Fibroblast of villous mesenchyme (primary cell): ENCODE results near the gene NFASC. TPM values are rescaled to one million over a fixed set of nuclear protein-coding genes. Genes with fewer than 3 reads are reported as not detected.

ENCODE experiments used
- DNase-seq: peaks from one replicate; pipeline ENCODE4 v3.0.0-alpha.2; 2010; ENCODE audit warnings: low read depth
- H3K4me3 ChIP-seq: 2 replicates; pipeline ENCODE4 v1.5.1; 2011; ENCODE audit warnings: low read depth, mild to moderate bottlenecking, low read length
- CTCF ChIP-seq: IDR thresholded peaks from 2 replicates; pipeline ENCODE4 v1.5.1; 2012; ENCODE audit warnings: low read depth, mild to moderate bottlenecking, low read length; ENCODE audit not compliant: insufficient read depth
- total RNA-seq: library from RNA; depleted of rRNA; stranded (reverse); fragments of >200 nt; gene quantifications from 2 replicates; pipeline ENCODE4 v1.2.3, GENCODE V29; 2012

The NFASC gene
- total RNA-seq, 1 donor = 1.7 TPM

- no peak for TF ChIP-seq CTCF
- DNase-seq = no peak
Observed at GRCh38 chr1:205028390-205028789, 157.7 kb downstream of the NFASC start.

GRCh38 chr1:205028924-205029323, 158.3 kb downstream of the NFASC start:
- no peak overlapping the region for H3K4me3 ChIP-seq
- no peak for DNase-seq
- no peak for TF ChIP-seq CTCF

More at GRCh38 chr1:205028390-205028789, 157.7 kb downstream of the NFASC start:
- H3K4me3 ChIP-seq = no peak overlapping the region

- TF ChIP-seq CTCF = no peak
- H3K4me3 ChIP-seq = no peak overlapping the region
- no peak for DNase-seq
Observed at GRCh38 chr1:205030241-205030640, 159.6 kb downstream of the NFASC start.

GRCh38 chr1:205030896-205031295, 160.2 kb downstream of the NFASC start:
- DNase-seq = no peak
- H3K4me3 ChIP-seq = no peak overlapping the region
- no peak for TF ChIP-seq CTCF

GRCh38 chr1:205032508-205032907, 161.8 kb downstream of the NFASC start:
- TF ChIP-seq CTCF = no peak
- no peak overlapping the region for H3K4me3 ChIP-seq
- DNase-seq = no peak

- H3K4me3 ChIP-seq = no peak overlapping the region
- no peak for TF ChIP-seq CTCF
- no peak for DNase-seq
Observed at GRCh38 chr1:205037539-205037938, 166.9 kb downstream of the NFASC start.

GRCh38 chr1:205038132-205038786, 167.6 kb downstream of the NFASC start:
- no peak for TF ChIP-seq CTCF
- DNase-seq = no peak
- H3K4me3 ChIP-seq = no peak overlapping the region
